ENCODE measurements around the gene RPL37A.

- TF ChIP-seq CTCF (IDR thresholded peaks at IDR 0.05) = no peak
- no peak for TF ChIP-seq POLR2A (IDR thresholded peaks at IDR 0.05)
Measured at GRCh38 chr2:216551234-216552068, 52.8 kb downstream of the RPL37A start.

Measured in thyroid gland (tissue), 4 donors.